Right cardiac atrium (tissue), 5 donors: ENCODE measurements around the gene ERCC1. TPM values are rescaled to one million over a fixed set of nuclear protein-coding genes. Genes with fewer than 3 reads are reported as not detected.

ENCODE experiments used
- ATAC-seq, 2 donors: fragments of 200-7000 bp; cut with Tn5 transposase; one replicate each; pipeline versions ENCODE4 v1.8.0 to v1.9.1; 2020; ENCODE audit warnings: moderate library complexity in 2 of 2, mild to moderate bottlenecking in 1 of 2
- DNase-seq, 3 donors: peaks; one replicate each; pipeline ENCODE4 v3.0.0-alpha.2; 2020
- H3K27ac ChIP-seq: one replicate; pipeline ENCODE4 v1.5.1; 2013; ENCODE audit warnings: mild to moderate bottlenecking, low read length, control low read depth, moderate library complexity
- H3K27me3 ChIP-seq: one replicate; pipeline ENCODE4 v1.6.1; 2013; ENCODE audit not compliant: control insufficient read depth, insufficient read depth
- H3K4me1 ChIP-seq: one replicate; pipeline ENCODE4 v1.6.1; 2013; ENCODE audit warnings: low read length; ENCODE audit not compliant: control insufficient read depth, insufficient read depth
- H3K4me3 ChIP-seq: one replicate; pipeline ENCODE4 v1.5.1; 2013; ENCODE audit warnings: low read length, control low read depth
- H3K9me3 ChIP-seq: one replicate; pipeline ENCODE4 v1.6.1; 2013; ENCODE audit warnings: low read length; ENCODE audit not compliant: control insufficient read depth
- WGBS: extraction: QIAGEN DNeasy Blood & Tissue Kit; methylation state at CpG from one replicate; pipeline ENCODE4 v1.1.7; 2013; 5-methylcytosine and 5-hydroxymethylcytosine counted together
- intact Hi-C, 4 donors: fragments of 100-400 bp; cut with DNase I; formaldehyde crosslinking; loops; one replicate each; pipeline versions ENCODE4 v1.11.0 to v1.14.0; 2022 to 2023
- microRNA-seq, 2 donors: library from miRNA; unstranded; fragments of <30 nt; microRNA quantifications; one replicate each; pipeline ENCODE4 v1.2.0, GENCODE V29; 2020 to 2021
- polyA plus RNA-seq: library from polyadenylated mRNA; stranded (reverse); fragments of 200-250 nt; gene quantifications from one replicate; pipeline ENCODE4 v1.2.3, GENCODE V29; 2013
- total RNA-seq, 4 donors: library from RNA; stranded (reverse); fragmentation: NEBNext Ultra II Directional; extraction: Animal tissue kit (Norgen Biotek cat#: 25700); gene quantifications; one replicate each; pipeline ENCODE4 v1.2.1, GENCODE V29; 2021
- donor health status: healthy with polysubstance abuse.
- donor health status: DM: no; HTN: yes; CAD: no.
- donor health status: DM: no; HTN: no; CAD: no.
- donor health status: DM: no; HTN: yes; CAD: no; lungs with severe emphysema.
- donor health status: DM: yes; HTN: yes; CAD: no.

Gene ERCC1
- total and polyA plus RNA-seq, 5 donors: 133 to 143 (median 139) TPM

- no peak for ATAC-seq
- Histone ChIP-seq H3K27me3 (no peaks in the 10 kb centered on the region), H3K9me3 (no peaks in the 10 kb centered on the region), H3K27ac (no peak overlapping the region), H3K4me1 (no peaks in the 10 kb centered on the region), H3K4me3 (no peak overlapping the region)
- no peak for DNase-seq
- intact Hi-C loops: no loop called here
- 90% methylated on average over 14 of the region's 14 CpGs for WGBS
These were observed 62.1 kb downstream of the ERCC1 start for GRCh38 chr19:45361608-45362007.

GRCh38 chr19:45358213-45358792, 65.4 kb downstream of the ERCC1 start:
- Histone ChIP-seq H3K4me1 (no peaks in the 10 kb centered on the region), H3K4me3 (no peak overlapping the region), H3K27me3 (no peaks in the 10 kb centered on the region), H3K27ac (no peak overlapping the region), H3K9me3 (no peaks in the 10 kb centered on the region)
- DNase-seq: no peak
- ATAC-seq: no peak
- WGBS: 92% methylated on average over 12 of the region's 12 CpGs
- intact Hi-C loops: no loop called here

GRCh38 chr19:45357445-45357783, 66.3 kb downstream of the ERCC1 start:
- intact Hi-C loops: no loop called here
- WGBS: 92% methylated on average over 11 of the region's 11 CpGs
- DNase-seq (no peak), ATAC-seq (no peak)
- no peak overlapping the region for H3K27ac ChIP-seq
- H3K9me3 ChIP-seq: no peaks in the 10 kb centered on the region
- no peaks in the 10 kb centered on the region for H3K4me1 ChIP-seq
- H3K27me3 ChIP-seq: no peaks in the 10 kb centered on the region
- no peak overlapping the region for H3K4me3 ChIP-seq

Small RNA genes lying within 50 kb of the gene (microRNA-seq; reads per million reads assigned to microRNA genes)
- 0 reads per million in 2 donors for gene MIR6088

Other genes with a start within 250 kb of the ERCC1 start
- 10 to 100 TPM; 15.2 to 19.4 (median 17.2) TPM for gene TRAPPC6A, start 245.7 kb downstream of the ERCC1 start, total RNA-seq
- 26.5 TPM for gene TRAPPC6A, start 245.7 kb downstream of the ERCC1 start, polyA plus RNA-seq
- 1 to 10 TPM; 3.8 to 8.2 (median 6.2) TPM for gene BLOC1S3, start 245.1 kb downstream of the ERCC1 start, total RNA-seq
- 2.4 TPM for gene BLOC1S3, start 245.1 kb downstream of the ERCC1 start, polyA plus RNA-seq
- gene EXOC3L2, start 178.5 kb downstream of the ERCC1 start, total RNA-seq: 1 to 10 TPM; 3.4 to 5.6 (median 4.5) TPM
- gene EXOC3L2, start 178.5 kb downstream of the ERCC1 start, polyA plus RNA-seq: 2.7 TPM
- 10 to 100 TPM; 29.0 to 54.5 (median 40.4) TPM for gene MARK4, start 172.6 kb downstream of the ERCC1 start, total RNA-seq
- gene MARK4, start 172.6 kb downstream of the ERCC1 start, polyA plus RNA-seq: 21.0 TPM
- gene CKM, start 101.0 kb downstream of the ERCC1 start, total RNA-seq: 1,000 to 10,000 TPM; 2,910 to 4,826 (median 3,330) TPM
- 5,160 TPM for gene CKM, start 101.0 kb downstream of the ERCC1 start, polyA plus RNA-seq
- gene KLC3, start 83.2 kb downstream of the ERCC1 start, total RNA-seq: not detected
- 0.18 TPM for gene KLC3, start 83.2 kb downstream of the ERCC1 start, polyA plus RNA-seq
- 10 to 100 TPM; 11.1 to 15.7 (median 12.2) TPM for gene ERCC2, start 53.3 kb downstream of the ERCC1 start, total RNA-seq
- gene ERCC2, start 53.3 kb downstream of the ERCC1 start, polyA plus RNA-seq: 9.6 TPM
- gene PPP1R13L, start 18.8 kb downstream of the ERCC1 start, total RNA-seq: 100 to 1,000 TPM; 131 to 161 (median 150) TPM
- 100 TPM for gene PPP1R13L, start 18.8 kb downstream of the ERCC1 start, polyA plus RNA-seq
- 1 to 10 TPM; 4.0 to 6.3 (median 5.0) TPM for gene POLR1G, start 17.3 kb downstream of the ERCC1 start, total RNA-seq
- 4.0 TPM for gene POLR1G, start 17.3 kb downstream of the ERCC1 start, polyA plus RNA-seq
- gene FOSB, start 44.1 kb upstream of the ERCC1 start, total RNA-seq: 10 to 100 TPM in 1 of 4 donors, 1 to 10 TPM in 3; 1.6 to 16.3 (median 6.1) TPM
- gene FOSB, start 44.1 kb upstream of the ERCC1 start, polyA plus RNA-seq: 57.8 TPM
- gene RTN2, start 73.1 kb upstream of the ERCC1 start, total RNA-seq: 10 to 100 TPM; 18.7 to 26.4 (median 20.4) TPM
- gene RTN2, start 73.1 kb upstream of the ERCC1 start, polyA plus RNA-seq: 20.2 TPM
- gene PPM1N, start 74.5 kb upstream of the ERCC1 start, total RNA-seq: under 1 TPM in 2 of 4 donors, not detected in 2; 0.24 to 0.96 TPM
- gene PPM1N, start 74.5 kb upstream of the ERCC1 start, polyA plus RNA-seq: 0.91 TPM
- gene VASP, start 83.6 kb upstream of the ERCC1 start, total RNA-seq: 10 to 100 TPM; 44.1 to 85.4 (median 47.4) TPM
- gene VASP, start 83.6 kb upstream of the ERCC1 start, polyA plus RNA-seq: 42.2 TPM
- 10 to 100 TPM; 20.7 to 27.6 (median 24.1) TPM for gene OPA3, start 160.9 kb upstream of the ERCC1 start, total RNA-seq
- 17.5 TPM for gene OPA3, start 160.9 kb upstream of the ERCC1 start, polyA plus RNA-seq
- 10 to 100 TPM in 1 of 4 donors, 1 to 10 TPM in 3; 3.7 to 11.3 (median 4.7) TPM for gene GPR4, start 178.3 kb upstream of the ERCC1 start, total RNA-seq
- 7.7 TPM for gene GPR4, start 178.3 kb upstream of the ERCC1 start, polyA plus RNA-seq
- 10 to 100 TPM; 25.2 to 37.9 (median 33.7) TPM for gene EML2, start 215.5 kb upstream of the ERCC1 start, total RNA-seq
- 19.0 TPM for gene EML2, start 215.5 kb upstream of the ERCC1 start, polyA plus RNA-seq
- 10 to 100 TPM in 3 of 4 donors, 1 to 10 TPM in 1; 8.5 to 16.7 (median 12.5) TPM for gene GIPR, start 244.3 kb upstream of the ERCC1 start, total RNA-seq
- 8.7 TPM for gene GIPR, start 244.3 kb upstream of the ERCC1 start, polyA plus RNA-seq